Peyer's patch (tissue), 4 donors: ENCODE measurements around the gene NEDD9. TPM values are rescaled to one million over a fixed set of nuclear protein-coding genes. Genes with fewer than 3 reads are reported as not detected.

ENCODE experiments used
- DNase-seq, 3 donors: peaks; one replicate each; pipeline ENCODE4 v3.0.0-alpha.2; 2017 to 2019
- H3K27ac ChIP-seq, 4 donors: fragments of 200-600 bp; sonication (generic); one replicate each; pipeline ENCODE4 v1.5.1; 2016 to 2019
- H3K27me3 ChIP-seq, 2 donors: fragments of 200-600 bp; sonication (generic); one replicate each; pipeline ENCODE4 v1.5.1; 2019
- H3K36me3 ChIP-seq, 3 donors: fragments of 200-600 bp; sonication (generic); one replicate each; pipeline ENCODE4 v1.5.1; 2016 to 2019
- H3K4me1 ChIP-seq, 4 donors: fragments of 200-600 bp; sonication (generic); one replicate each; pipeline ENCODE4 v1.5.1; 2016 to 2019
- H3K4me3 ChIP-seq, 4 donors: fragments of 200-600 bp; sonication (generic); 1 replicate in 3 of 4; 2 replicates in 1 of 4; pipeline ENCODE4 v1.5.1; 2016 to 2019; ENCODE audit warnings: mild to moderate bottlenecking in 1 of 4
- H3K9me3 ChIP-seq, 4 donors: fragments of 200-600 bp; sonication (generic); one replicate each; pipeline ENCODE4 v1.5.1; 2016 to 2019; ENCODE audit warnings: mild to moderate bottlenecking in 1 of 4
- POLR2A ChIP-seq, 2 donors: fragments of 450-650 bp; IDR thresholded peaks; one replicate each; pipeline ENCODE4 v1.5.1; 2017; ENCODE audit warnings: antibody characterized with exemption in 2 of 2, mild to moderate bottlenecking in 2 of 2, moderate library complexity in 2 of 2
- total RNA-seq, 4 donors: library from RNA; depleted of rRNA; stranded (reverse); fragments of >200 nt; gene quantifications; one replicate each; pipeline ENCODE4 v1.1.0, GENCODE V29; 2016
- TF ChIP-seq, protein P1 (sequence below), 6 experiments: fragments of 450-650 bp in 4 of 6; fragments of 200-600 bp in 2 of 6; sonication (generic) in 1 of 6; IDR thresholded peaks; one replicate each; pipeline ENCODE4 v1.5.1; 2017 to 2019; ENCODE audit warnings: antibody characterized with exemption in 6 of 6, mild to moderate bottlenecking in 3 of 6, moderate library complexity in 1 of 6

Gene NEDD9
- total RNA-seq, 4 donors from 2014 or later = 63.9 to 97.0 (median 87.5) TPM

DNA sequence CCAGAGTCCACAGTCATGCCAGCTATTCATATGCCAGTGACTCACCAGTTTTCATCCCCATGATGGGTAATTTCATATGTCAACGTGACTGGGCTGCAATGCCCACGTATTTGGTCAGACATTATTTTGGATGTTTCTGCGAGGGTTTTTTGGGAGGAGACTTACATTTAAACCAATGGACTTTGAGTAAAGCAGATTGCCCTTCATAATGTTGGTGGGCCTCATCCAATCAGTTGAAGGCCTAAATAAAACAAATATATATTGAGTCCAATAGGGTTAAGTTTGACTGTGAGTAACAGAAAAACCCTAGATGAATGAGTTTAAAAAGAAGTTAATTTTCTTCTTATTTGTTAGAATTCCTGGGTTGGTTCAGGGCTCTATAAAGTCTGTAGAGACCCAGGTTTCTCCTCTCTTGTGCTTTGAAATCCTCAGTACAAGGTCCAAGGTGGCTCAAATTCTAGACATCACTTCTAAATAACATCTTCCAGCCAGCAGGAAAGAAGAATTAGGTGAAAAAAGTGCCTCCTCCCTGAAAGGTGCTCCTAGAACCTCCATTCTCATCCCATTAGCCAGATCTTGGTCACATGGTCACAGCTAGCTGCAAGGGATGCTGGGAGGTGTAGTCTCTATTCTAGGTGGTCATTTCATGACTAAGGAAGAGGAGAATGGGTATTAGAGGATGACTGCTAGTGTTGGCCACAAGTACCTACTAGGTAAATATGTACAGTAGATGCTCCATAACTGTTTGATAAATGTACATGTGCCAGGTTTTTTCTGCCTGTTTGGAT lies 16.7 kb upstream of the NEDD9 start:
- Histone ChIP-seq H3K27ac (no peak overlapping the region), H3K27me3 (no peaks in the 10 kb centered on the region), H3K4me3 (no peak overlapping the region), H3K9me3 (no peaks in the 10 kb centered on the region), H3K4me1 (peaks cover 0 to 14% (median 2%) of the 10 kb centered on the region in 4 donors), H3K36me3 (no peaks in the 10 kb centered on the region)
- no peak for DNase-seq
- TF ChIP-seq POLR2A (IDR thresholded peaks at IDR 0.05) = no peak
- TF ChIP-seq, protein P1, sequence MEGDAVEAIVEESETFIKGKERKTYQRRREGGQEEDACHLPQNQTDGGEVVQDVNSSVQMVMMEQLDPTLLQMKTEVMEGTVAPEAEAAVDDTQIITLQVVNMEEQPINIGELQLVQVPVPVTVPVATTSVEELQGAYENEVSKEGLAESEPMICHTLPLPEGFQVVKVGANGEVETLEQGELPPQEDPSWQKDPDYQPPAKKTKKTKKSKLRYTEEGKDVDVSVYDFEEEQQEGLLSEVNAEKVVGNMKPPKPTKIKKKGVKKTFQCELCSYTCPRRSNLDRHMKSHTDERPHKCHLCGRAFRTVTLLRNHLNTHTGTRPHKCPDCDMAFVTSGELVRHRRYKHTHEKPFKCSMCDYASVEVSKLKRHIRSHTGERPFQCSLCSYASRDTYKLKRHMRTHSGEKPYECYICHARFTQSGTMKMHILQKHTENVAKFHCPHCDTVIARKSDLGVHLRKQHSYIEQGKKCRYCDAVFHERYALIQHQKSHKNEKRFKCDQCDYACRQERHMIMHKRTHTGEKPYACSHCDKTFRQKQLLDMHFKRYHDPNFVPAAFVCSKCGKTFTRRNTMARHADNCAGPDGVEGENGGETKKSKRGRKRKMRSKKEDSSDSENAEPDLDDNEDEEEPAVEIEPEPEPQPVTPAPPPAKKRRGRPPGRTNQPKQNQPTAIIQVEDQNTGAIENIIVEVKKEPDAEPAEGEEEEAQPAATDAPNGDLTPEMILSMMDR (IDR thresholded peaks at IDR 0.05) = no peak

DNA sequence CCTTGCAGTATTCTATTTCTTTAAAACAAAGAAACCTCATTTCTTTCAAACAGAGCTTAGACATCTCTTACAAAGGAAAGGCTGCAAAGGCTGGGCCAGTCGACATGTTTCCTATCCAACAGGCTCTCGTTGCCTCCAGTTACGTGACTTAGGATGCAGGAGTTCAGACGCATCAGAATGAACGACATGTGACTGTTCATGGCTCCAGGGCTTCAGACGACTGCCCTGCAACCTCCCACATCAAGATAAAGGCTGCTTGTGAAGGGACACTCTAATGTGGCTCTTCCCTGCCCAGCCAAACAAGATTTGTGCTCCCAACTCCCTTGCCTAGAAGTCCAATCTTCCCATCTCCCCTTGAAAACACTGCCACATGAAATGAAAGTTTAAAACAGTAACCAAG lies 14.3 kb upstream of the NEDD9 start:
- no peak overlapping the region for H3K27ac ChIP-seq
- TF ChIP-seq, protein P1 (IDR thresholded peaks at IDR 0.05) = no peak
- no peak for TF ChIP-seq POLR2A (IDR thresholded peaks at IDR 0.05)
- no peak overlapping the region for H3K4me3 ChIP-seq

DNA sequence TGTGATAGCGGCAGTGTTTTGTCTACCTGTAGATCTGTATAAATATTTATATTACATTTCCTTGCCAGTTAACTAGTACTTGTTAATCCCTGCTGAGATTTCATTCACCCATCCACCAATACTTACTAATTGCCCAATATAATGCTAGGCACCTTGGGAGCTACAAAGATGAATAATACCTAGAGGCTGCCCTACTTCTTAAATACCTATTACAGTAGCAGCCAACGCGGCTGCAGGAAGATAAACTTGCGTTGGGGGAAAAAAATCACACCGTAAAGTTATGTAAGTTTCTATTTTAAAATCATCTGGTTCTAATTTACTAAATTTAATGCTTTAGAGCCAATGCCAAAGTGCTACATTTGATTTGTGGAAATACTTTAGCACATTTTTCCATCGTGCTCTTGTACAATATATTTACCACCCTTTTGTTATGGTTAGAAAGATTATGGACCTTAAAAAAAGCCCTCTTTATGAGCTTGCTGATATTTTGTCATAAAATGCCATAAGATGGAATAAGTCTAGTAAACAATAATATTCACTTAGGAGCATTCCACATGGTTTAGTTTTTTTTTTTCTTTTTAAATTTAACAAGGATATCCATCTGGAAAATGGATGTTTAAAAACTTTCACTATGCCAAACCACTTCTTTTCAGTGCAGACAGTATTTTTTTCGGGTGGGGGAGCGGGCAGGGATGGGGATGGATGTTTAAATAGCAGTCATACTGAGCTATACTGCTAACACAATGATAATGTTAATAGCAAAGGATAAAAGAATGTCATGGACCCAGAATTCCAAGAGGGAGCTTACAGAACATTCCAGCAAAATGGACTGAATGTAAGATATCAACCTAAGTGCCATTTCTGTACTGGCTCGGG lies 13.2 kb upstream of the NEDD9 start:
- Histone ChIP-seq H3K4me3 (no peak overlapping the region), H3K27me3 (no peaks in the 10 kb centered on the region), H3K27ac (no peak overlapping the region), H3K36me3 (no peaks in the 10 kb centered on the region), H3K4me1 (no peaks in the 10 kb centered on the region), H3K9me3 (no peaks in the 10 kb centered on the region)
- TF ChIP-seq, protein P1 (IDR thresholded peaks at IDR 0.05) = no peak
- no peak for TF ChIP-seq POLR2A (IDR thresholded peaks at IDR 0.05)
- no peak for DNase-seq

More for the DNA sequence above, 14.3 kb upstream of the NEDD9 start:
- Histone ChIP-seq H3K9me3 (no peaks in the 10 kb centered on the region), H3K27me3 (no peaks in the 10 kb centered on the region), H3K4me1 (peaks cover 0 to 7% (median 2%) of the 10 kb centered on the region in 4 donors), H3K36me3 (no peaks in the 10 kb centered on the region)
- no peak for DNase-seq

GRCh38 chr6:11244387-11245126 lies 12.1 kb upstream of the NEDD9 start:
- Histone ChIP-seq H3K27me3 (no peaks in the 10 kb centered on the region), H3K27ac (no peak overlapping the region), H3K4me1 (no peaks in the 10 kb centered on the region), H3K9me3 (no peaks in the 10 kb centered on the region), H3K36me3 (no peaks in the 10 kb centered on the region), H3K4me3 (no peak overlapping the region)
- no peak for DNase-seq
- TF ChIP-seq POLR2A (IDR thresholded peaks at IDR 0.05) = no peak
- TF ChIP-seq, protein P1 (IDR thresholded peaks at IDR 0.05) = no peak

- TF ChIP-seq, protein P1 (IDR thresholded peaks at IDR 0.05) = no peak
- TF ChIP-seq POLR2A (IDR thresholded peaks at IDR 0.05) = no peak
- H3K27ac ChIP-seq = no peak overlapping the region
- H3K9me3 ChIP-seq = no peaks in the 10 kb centered on the region
- H3K36me3 ChIP-seq = no peaks in the 10 kb centered on the region
- no peaks in the 10 kb centered on the region for H3K27me3 ChIP-seq
- H3K4me1 ChIP-seq = no peaks in the 10 kb centered on the region
- H3K4me3 ChIP-seq = no peak overlapping the region
- DNase-seq = no peak
Measured at GRCh38 chr6:11243861-11244260, 11.4 kb upstream of the NEDD9 start.
